Breast epithelium (tissue), 4 donors: Measurements from ENCODE around the gene DHX57. TPM values are rescaled to one million over a fixed set of nuclear protein-coding genes. Genes with fewer than 3 reads are reported as not detected.

Experiments used
- DNase-seq, 2 donors: peaks; one replicate each; pipeline ENCODE4 v3.0.0-alpha.2; 2019; ENCODE audit warnings: low spot score in 2 of 2
- H3K27ac ChIP-seq, 2 donors: fragments of 200-600 bp; sonication (generic) in 1 of 2; one replicate each; pipeline ENCODE4 v1.5.1; 2016 to 2019; ENCODE audit warnings: mild to moderate bottlenecking in 1 of 2
- H3K27me3 ChIP-seq, 2 donors: fragments of 200-600 bp; sonication (generic) in 1 of 2; one replicate each; pipeline versions ENCODE4 v1.5.1 to v1.6.0; 2017 to 2019; ENCODE audit warnings: control low read depth in 1 of 2, mild to moderate bottlenecking in 1 of 2
- H3K36me3 ChIP-seq: fragments of 200-600 bp; one replicate; pipeline ENCODE4 v1.5.1; 2019
- H3K4me1 ChIP-seq, 2 donors: fragments of 200-600 bp; sonication (generic); one replicate each; pipeline ENCODE4 v1.5.1; 2016 to 2019; ENCODE audit warnings: control low read depth in 1 of 2
- H3K4me3 ChIP-seq, 3 donors: fragments of 200-600 bp; sonication (generic); 1 replicate in 2 of 3; 2 replicates in 1 of 3; pipeline ENCODE4 v1.5.1; 2016 to 2019; ENCODE audit warnings: mild to moderate bottlenecking in 3 of 3, moderate library complexity in 2 of 3
- H3K9me3 ChIP-seq, 2 donors: fragments of 200-600 bp; sonication (generic) in 1 of 2; one replicate each; pipeline ENCODE4 v1.5.1; 2016 to 2019; ENCODE audit warnings: control low read depth in 1 of 2
- CTCF ChIP-seq, 3 donors: fragments of 450-650 bp; IDR thresholded peaks; one replicate each; pipeline ENCODE4 v1.5.1; 2016 to 2017; ENCODE audit warnings: antibody characterized with exemption in 3 of 3, mild to moderate bottlenecking in 3 of 3, moderate library complexity in 3 of 3
- POLR2A ChIP-seq: fragments of 450-650 bp; IDR thresholded peaks from one replicate; pipeline ENCODE4 v1.6.1; 2016; ENCODE audit warnings: antibody characterized with exemption, mild to moderate bottlenecking, moderate library complexity
- POLR2AphosphoS5 ChIP-seq, 3 donors: sonication (generic); formaldehyde crosslinking; IDR thresholded peaks; one replicate each; pipeline ENCODE4 v1.6.1; 2017; ENCODE audit warnings: antibody characterized with exemption in 3 of 3
- intact Hi-C: fragments of 100-400 bp; cut with DNase I; formaldehyde crosslinking; loops from one replicate; pipeline ENCODE4 v1.15.1; 2023; ENCODE audit warnings: low total_unique reads
- total RNA-seq, 3 donors: library from RNA; depleted of rRNA; stranded (reverse); fragments of >200 nt; gene quantifications; one replicate each; pipeline ENCODE4 v1.1.0, GENCODE V29; 2016

The DHX57 gene
- total RNA-seq, 3 donors from 2014 or later, result 8.8 to 17.4 (median 14.5) TPM

DNA sequence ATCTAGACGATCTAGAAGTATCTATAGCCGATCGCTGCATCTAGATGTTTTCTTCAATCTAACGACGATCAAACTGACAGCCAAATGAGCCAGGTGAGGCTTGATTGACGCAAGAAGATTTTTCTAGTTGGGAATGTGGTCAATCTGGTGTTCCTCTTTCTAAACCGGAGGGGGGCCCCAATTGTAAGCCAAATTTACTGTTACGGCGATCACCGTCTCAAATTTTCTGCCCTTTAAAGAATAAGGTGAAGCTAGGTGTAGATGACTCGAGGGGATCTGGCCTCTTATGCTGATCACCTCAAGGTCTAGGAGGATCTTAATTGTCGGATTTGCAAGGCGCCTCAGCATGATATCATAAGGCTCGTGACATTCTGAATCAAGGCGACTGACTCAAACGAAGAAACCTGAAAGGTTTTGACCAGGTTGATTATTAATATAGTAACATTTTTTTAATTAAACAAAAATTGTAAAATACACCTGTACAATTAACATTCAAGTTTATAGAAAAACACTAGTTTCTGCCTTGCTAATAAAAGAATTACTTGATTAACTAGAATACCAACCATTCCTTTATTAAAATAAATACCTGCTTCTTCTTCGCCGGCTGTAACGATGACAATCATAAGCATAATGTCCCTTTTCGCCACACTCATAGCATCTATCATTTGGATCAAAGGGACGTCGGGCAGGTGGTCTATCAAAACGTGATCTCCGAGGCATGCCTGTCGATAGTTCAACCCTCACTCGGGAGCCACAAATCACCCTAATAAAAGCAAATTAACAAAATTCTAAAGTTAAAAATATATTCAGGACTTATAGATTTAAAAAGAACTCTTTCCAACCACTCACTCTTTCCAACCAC, 126.6 kb downstream of the DHX57 start:
- H3K9me3 ChIP-seq, result no peaks in the 10 kb centered on the region
- H3K4me1 ChIP-seq, result peaks cover 0 to 10% of the 10 kb centered on the region in 2 donors
- no peak for DNase-seq
- intact Hi-C loops, result no loop called here
- H3K27ac ChIP-seq, result peak overlapping the region; percentile 99
- TF ChIP-seq CTCF (IDR thresholded peaks at IDR 0.05) (no peak), POLR2A (no peak), POLR2AphosphoS5 (IDR thresholded peaks at IDR 0.05) (no peak)
- H3K27me3 ChIP-seq, result no peaks in the 10 kb centered on the region
- H3K4me3 ChIP-seq, result peak overlapping the region; percentile 72 to 89 (median 86)
- H3K36me3 ChIP-seq, result peaks cover 18% of the 10 kb centered on the region

- peaks cover 18% of the 10 kb centered on the region for H3K36me3 ChIP-seq
- no peaks in the 10 kb centered on the region for H3K9me3 ChIP-seq
- H3K4me1 ChIP-seq, result peaks cover 0 to 10% of the 10 kb centered on the region in 2 donors
- no peak overlapping the region for H3K27ac ChIP-seq
- peak overlapping the region in 1 of 3 donors; percentile 86 for H3K4me3 ChIP-seq
- intact Hi-C loops, result no loop called here
- H3K27me3 ChIP-seq, result no peaks in the 10 kb centered on the region
- TF ChIP-seq POLR2AphosphoS5 (IDR thresholded peaks at IDR 0.05) (no peak), POLR2A (no peak), CTCF (IDR thresholded peaks at IDR 0.05) (no peak)
- DNase-seq, result no peak
Observed at GRCh38 chr2:38748391-38748790, 127.3 kb downstream of the DHX57 start.

DNA sequence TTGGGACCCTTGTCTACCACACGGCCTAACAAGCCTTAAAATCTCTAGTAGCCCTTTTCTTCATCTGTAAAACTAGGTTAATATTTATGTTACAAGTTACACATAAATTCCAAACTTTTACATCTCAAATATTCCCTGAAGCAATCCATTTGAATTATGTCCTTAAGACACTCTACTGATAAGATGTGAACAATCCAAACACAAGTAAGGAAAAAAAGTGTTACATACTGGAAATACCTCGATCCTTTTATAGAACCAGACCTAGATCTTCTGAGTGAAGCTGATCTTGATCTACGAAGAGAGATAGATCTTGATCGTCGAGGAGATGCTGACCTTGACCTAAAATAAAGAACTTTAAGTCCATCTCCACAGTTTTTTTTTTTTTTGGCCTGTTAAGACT, 127.9 kb downstream of the DHX57 start:
- peaks cover 18% of the 10 kb centered on the region for H3K36me3 ChIP-seq
- peak overlapping the region in 1 of 2 donors; percentile 33 for H3K27ac ChIP-seq
- DNase-seq, result no peak
- peaks cover 0 to 10% of the 10 kb centered on the region in 2 donors for H3K4me1 ChIP-seq
- TF ChIP-seq POLR2A (no peak), CTCF (IDR thresholded peaks at IDR 0.05) (no peak), POLR2AphosphoS5 (IDR thresholded peaks at IDR 0.05) (no peak)
- no peaks in the 10 kb centered on the region for H3K27me3 ChIP-seq
- intact Hi-C loops, result no loop called here
- H3K4me3 ChIP-seq, result no peak overlapping the region
- no peaks in the 10 kb centered on the region for H3K9me3 ChIP-seq

Other genes with a start within 250 kb of the DHX57 start
- gene GALM, start 209.8 kb downstream of the DHX57 start, total RNA-seq, result 10 to 100 TPM; 12.1 to 29.9 (median 22.5) TPM
- gene SRSF7, start 124.6 kb downstream of the DHX57 start, total RNA-seq, result 100 to 1,000 TPM in 2 of 3 donors, 10 to 100 TPM in 1; 82.6 to 135 (median 116) TPM
- 1 to 10 TPM; 5.6 to 7.6 (median 7.2) TPM for gene GEMIN6, start 97.7 kb downstream of the DHX57 start, total RNA-seq
- gene MORN2, start within 50 bp of the DHX57 start, total RNA-seq, result 10 to 100 TPM; 11.4 to 14.3 (median 14.1) TPM
- 1 to 10 TPM; 1.6 to 2.2 (median 1.9) TPM for gene ARHGEF33, start 13.9 kb upstream of the DHX57 start, total RNA-seq
- gene SOS1, start 245.1 kb upstream of the DHX57 start, total RNA-seq, result 10 to 100 TPM; 33.4 to 49.0 (median 37.0) TPM